H9 (cell line): Measurements from ENCODE around the gene LIPH. TPM values are rescaled to one million over a fixed set of nuclear protein-coding genes. Genes with fewer than 3 reads are reported as not detected.

Source experiments
- DNase-seq: peaks from one replicate; pipeline ENCODE4 v3.0.0-alpha.2; 2017
- H2AFZ ChIP-seq: one replicate; pipeline ENCODE4 v1.6.1; 2013; ENCODE audit warnings: mild to moderate bottlenecking, low read length, control low read depth, moderate library complexity
- H2AK5ac ChIP-seq: 2 replicates; pipeline ENCODE4 v1.6.1; 2013; ENCODE audit warnings: low read length, control low read depth, mixed read lengths; ENCODE audit not compliant: insufficient read length
- H2BK120ac ChIP-seq: one replicate; pipeline ENCODE4 v1.6.1; 2013; ENCODE audit warnings: low read depth, mild to moderate bottlenecking, low read length, control low read depth, inconsistent platforms; ENCODE audit not compliant: poor library complexity, severe bottlenecking
- H2BK12ac ChIP-seq: 2 replicates; pipeline ENCODE4 v1.6.1; 2013; ENCODE audit warnings: low read length, control low read depth, mixed read lengths, low read depth; ENCODE audit not compliant: insufficient read length
- H2BK15ac ChIP-seq: 2 replicates; pipeline ENCODE4 v1.6.1; 2013; ENCODE audit warnings: low read depth, low read length, control low read depth
- H2BK20ac ChIP-seq: one replicate; pipeline ENCODE4 v1.6.1; 2013; ENCODE audit warnings: low read depth, mild to moderate bottlenecking, low read length, control low read depth, inconsistent platforms; ENCODE audit not compliant: poor library complexity, severe bottlenecking
- H2BK5ac ChIP-seq: 2 replicates; pipeline ENCODE4 v1.6.1; 2013; ENCODE audit warnings: low read length, control low read depth, mixed read lengths; ENCODE audit not compliant: insufficient read length
- H3K14ac ChIP-seq: 2 replicates; pipeline ENCODE4 v1.6.1; 2013; ENCODE audit warnings: low read length, control low read depth; ENCODE audit not compliant: insufficient read depth
- H3K18ac ChIP-seq: 2 replicates; pipeline ENCODE4 v1.6.1; 2013; ENCODE audit warnings: low read depth, mild to moderate bottlenecking, mixed read lengths, low read length, control low read depth; ENCODE audit not compliant: insufficient read length
- H3K23ac ChIP-seq: 2 replicates; pipeline ENCODE4 v1.6.1; 2013; ENCODE audit warnings: low read length, control low read depth, mixed read lengths, low read depth; ENCODE audit not compliant: insufficient read length
- H3K23me2 ChIP-seq: 2 replicates; pipeline ENCODE4 v1.6.1; 2013; ENCODE audit warnings: low read depth, mild to moderate bottlenecking, mixed read lengths, low read length, control low read depth; ENCODE audit not compliant: insufficient read length, poor library complexity, severe bottlenecking
- H3K27ac ChIP-seq: 2 replicates; pipeline ENCODE4 v1.5.1; 2013; ENCODE audit warnings: low read length, control low read depth, mixed read lengths, low read depth; ENCODE audit not compliant: insufficient read length
- H3K27me3 ChIP-seq: 2 replicates; pipeline ENCODE4 v1.6.1; 2013; ENCODE audit warnings: low read length, control low read depth, inconsistent platforms; ENCODE audit not compliant: insufficient read depth
- H3K4ac ChIP-seq: 2 replicates; pipeline ENCODE4 v1.6.1; 2013; ENCODE audit warnings: low read depth, mild to moderate bottlenecking, control low read depth, inconsistent platforms, low read length, moderate library complexity
- H3K4me1 ChIP-seq: 2 replicates; pipeline ENCODE4 v1.6.1; 2013; ENCODE audit warnings: low read length, control low read depth, inconsistent platforms; ENCODE audit not compliant: insufficient read depth
- H3K4me2 ChIP-seq: 2 replicates; pipeline ENCODE4 v1.6.1; 2013; ENCODE audit warnings: low read length, control low read depth, mixed read lengths; ENCODE audit not compliant: insufficient read length, insufficient read depth
- H3K56ac ChIP-seq: 2 replicates; pipeline ENCODE4 v1.6.1; 2013; ENCODE audit warnings: low read depth, mild to moderate bottlenecking, mixed read lengths, low read length, control low read depth; ENCODE audit not compliant: insufficient read length
- H3K79me1 ChIP-seq: 2 replicates; pipeline ENCODE4 v1.6.1; 2013; ENCODE audit warnings: low read depth, mild to moderate bottlenecking, moderate library complexity, low read length, control low read depth, inconsistent platforms; ENCODE audit not compliant: insufficient read depth, poor library complexity, severe bottlenecking
- H3K79me2 ChIP-seq: 2 replicates; pipeline ENCODE4 v1.6.1; 2013; ENCODE audit warnings: low read length, control low read depth, inconsistent platforms; ENCODE audit not compliant: insufficient read depth
- H3K9ac ChIP-seq: 2 replicates; pipeline ENCODE4 v1.6.1; 2013; ENCODE audit warnings: low read length, control low read depth, mixed read lengths; ENCODE audit not compliant: insufficient read length; ENCODE audit errors: extremely low read depth
- H3K9me3 ChIP-seq: one replicate; pipeline ENCODE4 v1.6.1; 2013; ENCODE audit warnings: low read depth, low read length, inconsistent platforms; ENCODE audit not compliant: control insufficient read depth
- H3T11ph ChIP-seq: one replicate; pipeline ENCODE4 v1.6.1; 2013; ENCODE audit warnings: mild to moderate bottlenecking, low read length, control low read depth, inconsistent platforms
- H4K20me1 ChIP-seq: one replicate; pipeline ENCODE4 v1.6.1; 2013; ENCODE audit not compliant: control insufficient read depth, insufficient read length, insufficient read depth
- H4K5ac ChIP-seq: 2 replicates; pipeline ENCODE4 v1.6.1; 2013; ENCODE audit warnings: low read depth, mild to moderate bottlenecking, mixed read lengths, low read length, control low read depth; ENCODE audit not compliant: insufficient read length
- H4K8ac ChIP-seq: replicated peaks from 2 replicates; pipeline ENCODE4 v1.6.1; 2013; ENCODE audit warnings: low read length, control low read depth, mixed read lengths, low read depth; ENCODE audit not compliant: insufficient read length
- H4K91ac ChIP-seq: 2 replicates; pipeline ENCODE4 v1.6.1; 2013; ENCODE audit warnings: low read depth, mild to moderate bottlenecking, moderate library complexity, mixed read lengths, low read length, control low read depth; ENCODE audit not compliant: insufficient read length
- H3K27ac Mint-ChIP-seq, 3 experiments: 2 replicates in 2 of 3; 3 replicates in 1 of 3; pipeline ENCODE4 v1.8.0; 2020 to 2021; ENCODE audit warnings: mixed read lengths in 3 of 3, mild to moderate bottlenecking in 1 of 3, moderate library complexity in 1 of 3
- H3K27me3 Mint-ChIP-seq: 2 replicates; pipeline ENCODE4 v1.8.0; 2021; ENCODE audit warnings: low read depth, mild to moderate bottlenecking, moderate library complexity, mixed read lengths
- H3K36me3 Mint-ChIP-seq, 3 experiments: 2 replicates in 2 of 3; 3 replicates in 1 of 3; pipeline ENCODE4 v1.8.0; 2020 to 2021; ENCODE audit warnings: low read depth in 3 of 3, mixed read lengths in 3 of 3; ENCODE audit not compliant: insufficient read depth in 1 of 3
- H3K4me1 Mint-ChIP-seq, 2 experiments: 2 replicates each; pipeline ENCODE4 v1.8.0; 2020; ENCODE audit warnings: mixed read lengths in 2 of 2
- H3K4me3 Mint-ChIP-seq, 2 experiments: 2 replicates in 1 of 2; 3 replicates in 1 of 2; pipeline ENCODE4 v1.8.0; 2020 to 2021; ENCODE audit warnings: mild to moderate bottlenecking in 2 of 2, mixed read lengths in 2 of 2, moderate library complexity in 1 of 2
- H3K9me3 Mint-ChIP-seq, 2 experiments: 2 replicates in 1 of 2; 3 replicates in 1 of 2; pipeline ENCODE4 v1.8.0; 2020; ENCODE audit warnings: mild to moderate bottlenecking in 2 of 2, mixed read lengths in 2 of 2, moderate library complexity in 1 of 2
- WGBS: extraction: QIAGEN DNeasy Blood & Tissue Kit; methylation state at CpG from one replicate; pipeline ENCODE4 v1.1.7; 2013; ENCODE audit warnings: missing lambda C conversion rate, low lambda C conversion rate, mixed read lengths; ENCODE audit not compliant: insufficient read length; ENCODE audit errors: extremely low coverage; 5-methylcytosine and 5-hydroxymethylcytosine counted together
- total RNA-seq: library from RNA; stranded (reverse); gene quantifications from 2 replicates; pipeline ENCODE4 v1.2.1, GENCODE V29; 2021
- TF ChIP-seq, protein P1 (sequence below): fragments of 200-600 bp; sonication (generic); conservative IDR thresholded peaks from 3 replicates; pipeline ENCODE4 v1.8.0; 2021; ENCODE audit warnings: antibody characterized with exemption, mild to moderate bottlenecking

LIPH gene
- total RNA-seq, 1 experiment from 2014 or later: 0.17 TPM

DNA sequence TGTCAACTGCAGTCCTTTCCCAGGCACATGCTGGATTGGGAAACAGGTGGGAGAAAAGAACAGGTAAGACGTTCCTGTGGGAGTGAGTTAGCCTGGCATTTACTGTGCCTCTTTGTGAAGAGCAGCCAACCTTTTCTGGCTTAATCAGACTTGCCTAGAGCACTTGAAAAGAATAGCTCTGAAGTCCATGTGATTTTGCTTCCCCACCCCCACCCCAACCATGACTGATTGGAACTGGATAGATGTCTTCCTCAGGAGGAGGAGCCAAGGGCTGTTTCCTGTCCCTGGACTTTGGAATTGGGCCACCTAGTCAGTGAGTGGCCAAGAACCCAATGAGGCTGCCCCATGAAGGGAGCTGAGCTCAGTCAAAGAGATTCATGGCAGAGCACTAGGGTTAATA lies 48.9 kb downstream of the LIPH start:
- no peak overlapping the region for H3K14ac ChIP-seq
- H4K91ac ChIP-seq: no peak overlapping the region
- Mint-ChIP-seq H3K36me3 (no peaks in the 10 kb centered on the region; a peak in 1 of 7 replicates), H3K9me3 (no peaks in the 10 kb centered on the region), H3K27ac (no peak overlapping the region; a peak in 1 of 7 replicates), H3K4me1 (peaks cover 5% of the 10 kb centered on the region in 2 experiments), H3K4me3 (no peak overlapping the region), H3K27me3 (peaks cover 7% of the 10 kb centered on the region)
- no peak overlapping the region for H3K27ac ChIP-seq
- no peak overlapping the region for H3K18ac ChIP-seq
- H3K23me2 ChIP-seq: peaks cover under 1% of the 10 kb centered on the region
- no peak overlapping the region for H3K23ac ChIP-seq
- WGBS: no CpG with 5 or more reads among the region's 1 CpG
- no peak overlapping the region for H2BK15ac ChIP-seq
- no peak overlapping the region for H3T11ph ChIP-seq
- no peak overlapping the region for H2AFZ ChIP-seq
- no peak overlapping the region for H2BK12ac ChIP-seq
- H3K56ac ChIP-seq: no peak overlapping the region
- H4K8ac ChIP-seq: no peak overlapping the region
- no peak for DNase-seq
- no peaks in the 10 kb centered on the region for H3K27me3 ChIP-seq
- H3K9ac ChIP-seq: no peak overlapping the region
- no peak overlapping the region for H4K5ac ChIP-seq
- H2BK120ac ChIP-seq: no peak overlapping the region
- no peak overlapping the region for H3K4me2 ChIP-seq
- no peak overlapping the region for H2BK20ac ChIP-seq
- no peak overlapping the region for H2AK5ac ChIP-seq
- no peaks in the 10 kb centered on the region for H3K79me1 ChIP-seq
- H3K4ac ChIP-seq: no peak overlapping the region
- no peaks in the 10 kb centered on the region for H4K20me1 ChIP-seq
- no peaks in the 10 kb centered on the region for H3K9me3 ChIP-seq
- peaks cover 2% of the 10 kb centered on the region; the same call in 1 of the 2 replicates for H3K4me1 ChIP-seq
- H2BK5ac ChIP-seq: no peak overlapping the region
- no peaks in the 10 kb centered on the region for H3K79me2 ChIP-seq
- TF ChIP-seq, protein P1, sequence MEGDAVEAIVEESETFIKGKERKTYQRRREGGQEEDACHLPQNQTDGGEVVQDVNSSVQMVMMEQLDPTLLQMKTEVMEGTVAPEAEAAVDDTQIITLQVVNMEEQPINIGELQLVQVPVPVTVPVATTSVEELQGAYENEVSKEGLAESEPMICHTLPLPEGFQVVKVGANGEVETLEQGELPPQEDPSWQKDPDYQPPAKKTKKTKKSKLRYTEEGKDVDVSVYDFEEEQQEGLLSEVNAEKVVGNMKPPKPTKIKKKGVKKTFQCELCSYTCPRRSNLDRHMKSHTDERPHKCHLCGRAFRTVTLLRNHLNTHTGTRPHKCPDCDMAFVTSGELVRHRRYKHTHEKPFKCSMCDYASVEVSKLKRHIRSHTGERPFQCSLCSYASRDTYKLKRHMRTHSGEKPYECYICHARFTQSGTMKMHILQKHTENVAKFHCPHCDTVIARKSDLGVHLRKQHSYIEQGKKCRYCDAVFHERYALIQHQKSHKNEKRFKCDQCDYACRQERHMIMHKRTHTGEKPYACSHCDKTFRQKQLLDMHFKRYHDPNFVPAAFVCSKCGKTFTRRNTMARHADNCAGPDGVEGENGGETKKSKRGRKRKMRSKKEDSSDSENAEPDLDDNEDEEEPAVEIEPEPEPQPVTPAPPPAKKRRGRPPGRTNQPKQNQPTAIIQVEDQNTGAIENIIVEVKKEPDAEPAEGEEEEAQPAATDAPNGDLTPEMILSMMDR: no peak
